Stomach (tissue), 9 donors: Measurements from ENCODE around the gene DOCK1. TPM values are rescaled to one million over a fixed set of nuclear protein-coding genes. Genes with fewer than 3 reads are reported as not detected.

Experiments
- DNase-seq, 2 donors: peaks; one replicate each; pipeline versions ENCODE4 v3.0.0 to v3.0.0-alpha.2; 2013 to 2019
- H3K27ac ChIP-seq, 5 donors: fragments of 200-600 bp in 4 of 5; sonication (generic) in 4 of 5; one replicate each; pipeline ENCODE4 v1.5.1; 2013 to 2019; ENCODE audit warnings: mild to moderate bottlenecking in 1 of 5, moderate library complexity in 1 of 5
- H3K27me3 ChIP-seq, 3 donors: fragments of 200-600 bp; sonication (generic); one replicate each; pipeline ENCODE4 v1.5.1; 2017 to 2019; ENCODE audit warnings: mixed run types in 1 of 3
- H3K36me3 ChIP-seq, 4 donors: fragments of 200-600 bp; sonication (generic); 1 replicate in 3 of 4; 2 replicates in 1 of 4; pipeline ENCODE4 v1.5.1; 2016 to 2019
- H3K4me1 ChIP-seq, 4 donors: fragments of 200-600 bp; sonication (generic); one replicate each; pipeline ENCODE4 v1.5.1; 2016 to 2019
- H3K4me3 ChIP-seq, 4 donors: fragments of 200-600 bp; sonication (generic) in 3 of 4; one replicate each; pipeline ENCODE4 v1.5.1; 2016 to 2019; ENCODE audit warnings: mild to moderate bottlenecking in 1 of 4
- H3K9me3 ChIP-seq, 4 donors: fragments of 200-600 bp; sonication (generic); one replicate each; pipeline ENCODE4 v1.5.1; 2016 to 2019
- CTCF ChIP-seq, 7 experiments: fragments of 450-650 bp in 4 of 7; fragments of 200-600 bp in 3 of 7; sonication (generic) in 3 of 7; IDR thresholded peaks; one replicate each; pipeline ENCODE4 v1.5.1; 2016 to 2019; ENCODE audit warnings: antibody characterized with exemption in 7 of 7, control low read depth in 2 of 7, mild to moderate bottlenecking in 1 of 7
- EP300 ChIP-seq: sonication (generic); formaldehyde crosslinking; IDR thresholded peaks from one replicate; pipeline ENCODE4 v1.6.1; 2017; ENCODE audit warnings: antibody characterized with exemption
- POLR2A ChIP-seq, 4 donors: fragments of 450-650 bp; IDR thresholded peaks; one replicate each; pipeline ENCODE4 v1.6.1; 2016; ENCODE audit warnings: antibody characterized with exemption in 4 of 4, control low read depth in 2 of 4, mild to moderate bottlenecking in 1 of 4, moderate library complexity in 1 of 4
- POLR2AphosphoS5 ChIP-seq, 3 donors: sonication (generic); formaldehyde crosslinking; IDR thresholded peaks; one replicate each; pipeline ENCODE4 v1.6.1; 2016; ENCODE audit warnings: antibody characterized with exemption in 3 of 3
- WGBS, 5 donors: extraction: QIAGEN DNeasy Blood & Tissue Kit in 3 of 5; methylation state at CpG; one replicate each; pipeline versions ENCODE4 v1.1.5 to v1.1.7; 2013 to 2018; 5-methylcytosine and 5-hydroxymethylcytosine counted together
- intact Hi-C: fragments of 100-400 bp; cut with DNase I; formaldehyde crosslinking; loops from one replicate; pipeline ENCODE4 v1.15.1; 2023; ENCODE audit warnings: low total_unique reads
- polyA plus RNA-seq, 3 donors: library from polyadenylated mRNA; stranded (reverse); fragments of 200-250 nt; gene quantifications; one replicate each; pipeline ENCODE4 v1.2.3, GENCODE V29; 2013
- total RNA-seq, 5 donors: library from RNA; depleted of rRNA; stranded (reverse); fragments of >200 nt; gene quantifications; one replicate each; pipeline versions ENCODE4 v1.1.0 to v1.2.3, GENCODE V29; 2014 to 2016
- donor health status: healthy with polysubstance abuse.
- donor health status: Bipolar disorder and iron deficiency.
- donor health status: healthy.

DOCK1 gene
- total and polyA plus RNA-seq, 8 donors, result 8.4 to 114 (median 35.0) TPM

- intact Hi-C loops, result no loop called here
- Histone ChIP-seq H3K27me3 (no peaks in the 10 kb centered on the region), H3K9me3 (no peaks in the 10 kb centered on the region), H3K36me3 (peaks cover 13 to 96% (median 94%) of the 10 kb centered on the region in 4 donors), H3K4me3 (no peak overlapping the region), H3K4me1 (no peaks in the 10 kb centered on the region), H3K27ac (no peak overlapping the region)
- 93 to 98% (median 95%) methylated on average over 4 of the region's 4 CpGs for WGBS, 5 donors
- no peak for DNase-seq
- no peak for TF ChIP-seq POLR2A (IDR thresholded peaks at IDR 0.05)
Observed at GRCh38 chr10:127067542-127068194, 162.4 kb downstream of the DOCK1 start.

- H3K27ac ChIP-seq, result no peak overlapping the region
- DNase-seq, result no peak
- H3K9me3 ChIP-seq, result no peaks in the 10 kb centered on the region
- H3K36me3 ChIP-seq, result peaks cover 10 to 96% (median 91%) of the 10 kb centered on the region in 4 donors
- H3K4me1 ChIP-seq, result no peaks in the 10 kb centered on the region
- no peak overlapping the region for H3K4me3 ChIP-seq
- intact Hi-C loops, result no loop called here
- no peaks in the 10 kb centered on the region for H3K27me3 ChIP-seq
- TF ChIP-seq EP300, result no peak
- no peak for TF ChIP-seq POLR2A (IDR thresholded peaks at IDR 0.05)
- no peak for TF ChIP-seq CTCF (IDR thresholded peaks at IDR 0.05)
- TF ChIP-seq POLR2AphosphoS5 (IDR thresholded peaks at IDR 0.05), result no peak
Observed at GRCh38 chr10:127068485-127068884, 163.3 kb downstream of the DOCK1 start.

- H3K4me1 ChIP-seq, result no peaks in the 10 kb centered on the region
- no peaks in the 10 kb centered on the region for H3K9me3 ChIP-seq
- H3K4me3 ChIP-seq, result no peak overlapping the region
- no peak for DNase-seq
- H3K27ac ChIP-seq, result no peak overlapping the region
- peaks cover 10 to 91% (median 83%) of the 10 kb centered on the region in 4 donors for H3K36me3 ChIP-seq
- no peaks in the 10 kb centered on the region for H3K27me3 ChIP-seq
- WGBS, 5 donors, result 86 to 96% (median 92%) methylated on average over 4 of the region's 4 CpGs
- intact Hi-C loops, result no loop called here
- TF ChIP-seq EP300 (no peak), CTCF (IDR thresholded peaks at IDR 0.05) (no peak), POLR2A (IDR thresholded peaks at IDR 0.05) (no peak), POLR2AphosphoS5 (IDR thresholded peaks at IDR 0.05) (no peak)
Observed at GRCh38 chr10:127069436-127069835, 164.2 kb downstream of the DOCK1 start.

GRCh38 chr10:127071126-127071525 lies 165.9 kb downstream of the DOCK1 start:
- peaks cover 3 to 83% (median 80%) of the 10 kb centered on the region in 4 donors for H3K36me3 ChIP-seq
- no peaks in the 10 kb centered on the region for H3K27me3 ChIP-seq
- DNase-seq, result no peak
- H3K27ac ChIP-seq, result no peak overlapping the region
- no peaks in the 10 kb centered on the region for H3K4me1 ChIP-seq
- 76 to 85% (median 82%) methylated on average over 2 of the region's 2 CpGs for WGBS, 5 donors
- intact Hi-C loops, result no loop called here
- H3K4me3 ChIP-seq, result no peak overlapping the region
- no peaks in the 10 kb centered on the region for H3K9me3 ChIP-seq
- TF ChIP-seq POLR2A (IDR thresholded peaks at IDR 0.05), result no peak
- no peak for TF ChIP-seq EP300
- TF ChIP-seq POLR2AphosphoS5 (IDR thresholded peaks at IDR 0.05), result no peak
- no peak for TF ChIP-seq CTCF (IDR thresholded peaks at IDR 0.05)

- Histone ChIP-seq H3K27ac (no peak overlapping the region), H3K4me3 (no peak overlapping the region), H3K4me1 (no peaks in the 10 kb centered on the region), H3K9me3 (no peaks in the 10 kb centered on the region), H3K36me3 (peaks cover 0 to 77% (median 66%) of the 10 kb centered on the region in 4 donors), H3K27me3 (no peaks in the 10 kb centered on the region)
- TF ChIP-seq CTCF (IDR thresholded peaks at IDR 0.05) (no peak), POLR2A (IDR thresholded peaks at IDR 0.05) (no peak), EP300 (no peak), POLR2AphosphoS5 (IDR thresholded peaks at IDR 0.05) (no peak)
- intact Hi-C loops, result no loop called here
- 88 to 96% (median 91%) methylated on average over 3 of the region's 3 CpGs for WGBS, 5 donors
- DNase-seq, result no peak
Observed at GRCh38 chr10:127073666-127074065, 168.4 kb downstream of the DOCK1 start.
